Hepatocyte (in vitro differentiated cells): ENCODE measurements around the gene RGS13. TPM values are rescaled to one million over a fixed set of nuclear protein-coding genes. Genes with fewer than 3 reads are reported as not detected.

Experiments used
- DNase-seq: peaks from one replicate; pipeline ENCODE4 v3.0.0-alpha.2; 2016; ENCODE audit warnings: low spot score
- H2AFZ ChIP-seq: fragments of 200-600 bp; sonication (generic); 2 replicates; pipeline ENCODE4 v1.6.0; 2016; ENCODE audit warnings: antibody characterized with exemption, mild to moderate bottlenecking
- H3K27ac ChIP-seq: fragments of 200-600 bp; sonication (generic); 2 replicates; pipeline ENCODE4 v1.5.1; 2016; ENCODE audit warnings: mild to moderate bottlenecking
- H3K27me3 ChIP-seq: fragments of 200-600 bp; sonication (generic); 2 replicates; pipeline ENCODE4 v1.6.1; 2016
- H3K36me3 ChIP-seq: fragments of 200-600 bp; sonication (generic); replicated peaks from 2 replicates; pipeline ENCODE4 v1.5.1; 2016; ENCODE audit warnings: low read depth; ENCODE audit not compliant: insufficient read depth
- H3K4me1 ChIP-seq: fragments of 200-600 bp; sonication (generic); 2 replicates; pipeline ENCODE4 v1.5.1; 2016; ENCODE audit warnings: mild to moderate bottlenecking, moderate library complexity; ENCODE audit not compliant: insufficient read depth
- H3K4me2 ChIP-seq: fragments of 200-600 bp; sonication (generic); 2 replicates; pipeline ENCODE4 v1.6.0; 2016
- H3K4me3 ChIP-seq: fragments of 200-600 bp; sonication (generic); 2 replicates; pipeline ENCODE4 v1.5.1; 2016; ENCODE audit warnings: mild to moderate bottlenecking
- H3K79me2 ChIP-seq: fragments of 200-600 bp; sonication (generic); 2 replicates; pipeline ENCODE4 v1.6.0; 2017; ENCODE audit warnings: mild to moderate bottlenecking
- H3K9me2 ChIP-seq: fragments of 200-600 bp; sonication (generic); replicated peaks from 2 replicates; pipeline ENCODE4 v1.6.0; 2017; ENCODE audit warnings: mild to moderate bottlenecking; ENCODE audit not compliant: insufficient read depth
- H3K9me3 ChIP-seq: fragments of 200-600 bp; sonication (generic); 2 replicates; pipeline ENCODE4 v1.5.1; 2016; ENCODE audit warnings: low read depth, mild to moderate bottlenecking
- H4K20me1 ChIP-seq: fragments of 200-600 bp; sonication (generic); 2 replicates; pipeline ENCODE4 v1.6.0; 2016; ENCODE audit warnings: mild to moderate bottlenecking; ENCODE audit not compliant: insufficient read depth, poor library complexity, severe bottlenecking
- EZH2 ChIP-seq: fragments of 200-600 bp; sonication (generic); IDR thresholded peaks from 2 replicates; pipeline ENCODE4 v1.6.1; 2016; ENCODE audit warnings: antibody characterized with exemption, mild to moderate bottlenecking, borderline replicate concordance
- EZH2phosphoT487 ChIP-seq: fragments of 200-600 bp; sonication (generic); IDR thresholded peaks from one replicate; pipeline ENCODE4 v1.6.1; 2018; ENCODE audit warnings: antibody characterized with exemption, mild to moderate bottlenecking, low read depth, moderate library complexity; ENCODE audit not compliant: unreplicated experiment, severe bottlenecking
- WGBS: methylation state at CpG from one replicate; pipeline ENCODE4 v1.1.6; 2016; ENCODE audit warnings: low lambda C conversion rate; ENCODE audit errors: missing lambda C conversion rate; 5-methylcytosine and 5-hydroxymethylcytosine counted together
- polyA plus RNA-seq: library from polyadenylated mRNA; unstranded; fragments of >200 nt; fragmentation: Nextera tagmentation; extraction: Ambion mirVana; gene quantifications from 2 replicates; pipeline ENCODE4 v1.2.1, GENCODE V29; 2016
- total RNA-seq: library from RNA; depleted of rRNA; stranded (reverse); fragments of >200 nt; gene quantifications from 2 replicates; pipeline ENCODE4 v1.2.3, GENCODE V29; 2014
- TF ChIP-seq, protein P1 (sequence below): fragments of 200-600 bp; sonication (generic); IDR thresholded peaks from 2 replicates; pipeline ENCODE4 v1.5.1; 2016; ENCODE audit warnings: antibody characterized with exemption, mild to moderate bottlenecking; ENCODE audit not compliant: poor library complexity

The RGS13 gene
- total and polyA plus RNA-seq, 2 experiments from 2014 or later = 1.1 to 3.3 TPM

DNA sequence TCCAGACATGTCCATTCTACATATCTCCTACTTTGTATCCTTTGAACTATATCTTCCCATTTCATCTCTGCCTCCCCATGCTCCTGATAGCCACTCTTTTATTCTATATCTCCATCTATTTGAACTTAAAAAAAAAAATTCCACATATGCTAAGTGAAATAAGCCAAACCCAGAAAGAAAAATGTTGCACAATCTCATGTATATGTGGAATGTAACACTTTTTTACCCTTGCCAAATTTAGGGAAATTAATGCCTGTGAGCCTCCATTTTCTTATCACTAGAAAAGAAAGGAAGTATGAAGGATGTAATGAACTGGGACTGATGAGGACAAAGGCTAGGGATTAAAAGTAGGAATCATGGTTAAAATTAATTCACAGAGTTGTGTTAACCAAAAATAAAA, 53.5 kb downstream of the RGS13 start:
- H3K27me3 ChIP-seq = no peaks in the 10 kb centered on the region
- TF ChIP-seq, protein P1, sequence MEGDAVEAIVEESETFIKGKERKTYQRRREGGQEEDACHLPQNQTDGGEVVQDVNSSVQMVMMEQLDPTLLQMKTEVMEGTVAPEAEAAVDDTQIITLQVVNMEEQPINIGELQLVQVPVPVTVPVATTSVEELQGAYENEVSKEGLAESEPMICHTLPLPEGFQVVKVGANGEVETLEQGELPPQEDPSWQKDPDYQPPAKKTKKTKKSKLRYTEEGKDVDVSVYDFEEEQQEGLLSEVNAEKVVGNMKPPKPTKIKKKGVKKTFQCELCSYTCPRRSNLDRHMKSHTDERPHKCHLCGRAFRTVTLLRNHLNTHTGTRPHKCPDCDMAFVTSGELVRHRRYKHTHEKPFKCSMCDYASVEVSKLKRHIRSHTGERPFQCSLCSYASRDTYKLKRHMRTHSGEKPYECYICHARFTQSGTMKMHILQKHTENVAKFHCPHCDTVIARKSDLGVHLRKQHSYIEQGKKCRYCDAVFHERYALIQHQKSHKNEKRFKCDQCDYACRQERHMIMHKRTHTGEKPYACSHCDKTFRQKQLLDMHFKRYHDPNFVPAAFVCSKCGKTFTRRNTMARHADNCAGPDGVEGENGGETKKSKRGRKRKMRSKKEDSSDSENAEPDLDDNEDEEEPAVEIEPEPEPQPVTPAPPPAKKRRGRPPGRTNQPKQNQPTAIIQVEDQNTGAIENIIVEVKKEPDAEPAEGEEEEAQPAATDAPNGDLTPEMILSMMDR = no peak
- no peak for TF ChIP-seq EZH2
- TF ChIP-seq EZH2phosphoT487 = no peak
- H3K4me1 ChIP-seq = no peaks in the 10 kb centered on the region
- H2AFZ ChIP-seq = no peak overlapping the region
- no peak overlapping the region for H3K4me3 ChIP-seq
- no peak overlapping the region for H3K4me2 ChIP-seq
- no peaks in the 10 kb centered on the region for H3K36me3 ChIP-seq
- H4K20me1 ChIP-seq = no peaks in the 10 kb centered on the region
- no peaks in the 10 kb centered on the region for H3K9me3 ChIP-seq
- no peaks in the 10 kb centered on the region for H3K9me2 ChIP-seq
- no peak overlapping the region for H3K27ac ChIP-seq
- H3K79me2 ChIP-seq = no peaks in the 10 kb centered on the region
- no peak for DNase-seq

DNA sequence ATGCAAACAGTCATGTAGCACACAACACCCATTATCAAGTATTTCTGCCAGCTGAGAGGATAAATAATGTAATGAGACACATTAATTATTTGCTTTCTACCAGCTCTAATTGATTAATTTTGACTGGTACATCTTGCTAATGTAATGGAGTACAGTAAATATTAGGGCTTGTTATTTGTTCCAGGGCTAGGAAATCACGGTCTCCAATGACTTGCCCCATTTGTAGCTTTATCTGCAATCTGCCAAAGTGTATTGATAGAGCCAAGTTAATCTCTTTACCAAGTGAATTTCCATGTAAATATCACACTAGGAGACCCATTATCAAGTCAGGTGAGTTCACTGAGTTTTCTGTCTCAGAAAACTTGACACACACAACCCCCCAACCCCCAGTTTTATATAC, 55.1 kb downstream of the RGS13 start:
- TF ChIP-seq, protein P1 = no peak
- TF ChIP-seq EZH2phosphoT487 = no peak
- H3K27me3 ChIP-seq = no peaks in the 10 kb centered on the region
- H3K4me1 ChIP-seq = no peaks in the 10 kb centered on the region
- no peaks in the 10 kb centered on the region for H3K9me2 ChIP-seq
- 81% methylated on average over 1 of the region's 1 CpG for WGBS
- H2AFZ ChIP-seq = no peak overlapping the region
- H3K27ac ChIP-seq = no peak overlapping the region
- no peak overlapping the region for H3K4me2 ChIP-seq
- H3K79me2 ChIP-seq = no peaks in the 10 kb centered on the region
- H3K4me3 ChIP-seq = no peak overlapping the region
- no peaks in the 10 kb centered on the region for H4K20me1 ChIP-seq
- no peak for DNase-seq
- H3K36me3 ChIP-seq = no peaks in the 10 kb centered on the region
- no peaks in the 10 kb centered on the region for H3K9me3 ChIP-seq

DNA sequence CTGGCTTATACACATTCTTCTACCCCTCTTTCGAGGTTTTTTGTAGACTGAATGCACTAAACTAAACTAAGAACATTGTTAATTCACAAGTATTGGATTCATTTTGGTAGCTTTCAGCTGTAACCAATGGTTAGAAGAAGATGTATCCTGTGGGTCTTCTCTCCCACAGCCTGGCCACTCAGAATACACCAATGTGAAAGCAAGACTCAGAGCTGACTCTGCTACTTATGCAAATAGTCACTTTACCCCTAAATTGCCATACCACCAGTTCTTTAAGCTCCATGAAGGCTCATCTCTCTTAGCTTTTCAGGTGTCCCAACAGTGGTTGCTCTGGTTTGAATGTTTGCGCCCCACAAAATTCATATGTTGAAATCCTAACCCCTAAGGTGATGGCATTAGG, 60.1 kb downstream of the RGS13 start:
- WGBS = 87% methylated on average over 2 of the region's 2 CpGs
- peaks cover 11% of the 10 kb centered on the region for H3K4me1 ChIP-seq

More for the DNA sequence above, 60.1 kb downstream of the RGS13 start:
- no peak overlapping the region for H3K27ac ChIP-seq
- no peaks in the 10 kb centered on the region for H3K36me3 ChIP-seq
- H3K4me2 ChIP-seq = no peak overlapping the region
- no peak overlapping the region for H3K4me3 ChIP-seq
- no peaks in the 10 kb centered on the region for H4K20me1 ChIP-seq
- no peaks in the 10 kb centered on the region for H3K27me3 ChIP-seq
- H3K9me2 ChIP-seq = no peaks in the 10 kb centered on the region
- TF ChIP-seq EZH2phosphoT487 = no peak
- TF ChIP-seq, protein P1 = no peak
- TF ChIP-seq EZH2 = no peak
- no peak for DNase-seq
- no peak overlapping the region for H2AFZ ChIP-seq
- no peaks in the 10 kb centered on the region for H3K79me2 ChIP-seq
- H3K9me3 ChIP-seq = no peaks in the 10 kb centered on the region
